ENCODE results near the gene EIF2S1. TPM values are rescaled to one million over a fixed set of nuclear protein-coding genes. Genes with fewer than 3 reads are reported as not detected.

The EIF2S1 gene
- total RNA-seq, 2 donors from 2014 or later, result 114 to 136 TPM

- no peak overlapping the region for H3K4me3 Mint-ChIP-seq
- TF ChIP-seq, protein P1, sequence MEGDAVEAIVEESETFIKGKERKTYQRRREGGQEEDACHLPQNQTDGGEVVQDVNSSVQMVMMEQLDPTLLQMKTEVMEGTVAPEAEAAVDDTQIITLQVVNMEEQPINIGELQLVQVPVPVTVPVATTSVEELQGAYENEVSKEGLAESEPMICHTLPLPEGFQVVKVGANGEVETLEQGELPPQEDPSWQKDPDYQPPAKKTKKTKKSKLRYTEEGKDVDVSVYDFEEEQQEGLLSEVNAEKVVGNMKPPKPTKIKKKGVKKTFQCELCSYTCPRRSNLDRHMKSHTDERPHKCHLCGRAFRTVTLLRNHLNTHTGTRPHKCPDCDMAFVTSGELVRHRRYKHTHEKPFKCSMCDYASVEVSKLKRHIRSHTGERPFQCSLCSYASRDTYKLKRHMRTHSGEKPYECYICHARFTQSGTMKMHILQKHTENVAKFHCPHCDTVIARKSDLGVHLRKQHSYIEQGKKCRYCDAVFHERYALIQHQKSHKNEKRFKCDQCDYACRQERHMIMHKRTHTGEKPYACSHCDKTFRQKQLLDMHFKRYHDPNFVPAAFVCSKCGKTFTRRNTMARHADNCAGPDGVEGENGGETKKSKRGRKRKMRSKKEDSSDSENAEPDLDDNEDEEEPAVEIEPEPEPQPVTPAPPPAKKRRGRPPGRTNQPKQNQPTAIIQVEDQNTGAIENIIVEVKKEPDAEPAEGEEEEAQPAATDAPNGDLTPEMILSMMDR (conservative IDR thresholded peaks at IDR 0.05), result no peak
- H3K27me3 ChIP-seq (ENCODE audit: control insufficient read depth, insufficient read depth, low read length, poor library complexity, severe bottlenecking), result no peaks in the 10 kb centered on the region
- H3K27ac Mint-ChIP-seq, result no peak overlapping the region
- H3K27me3 Mint-ChIP-seq (ENCODE audit: insufficient read depth), result no peaks in the 10 kb centered on the region
- H3K27ac ChIP-seq (ENCODE audit: low read depth, low read length), result no peak overlapping the region
- no peak overlapping the region for H3K4me3 ChIP-seq (ENCODE audit: low read length)
- H3K36me3 ChIP-seq (ENCODE audit: control insufficient read depth, insufficient read depth, low read length), result peaks cover 47% of the 10 kb centered on the region
- no peak overlapping the region for H3K9ac ChIP-seq (ENCODE audit: extremely low read depth, low read length, poor library complexity, severe bottlenecking)
- H3K4me1 ChIP-seq (ENCODE audit: control insufficient read depth, insufficient read depth, low read length), result no peaks in the 10 kb centered on the region
- no peaks in the 10 kb centered on the region for H3K9me3 Mint-ChIP-seq
- peaks cover 29% of the 10 kb centered on the region for H3K36me3 Mint-ChIP-seq (ENCODE audit: low read depth)
- 92% methylated on average over 2 of the region's 2 CpGs; no CpG with 5 or more reads in 1 of the 2 experiments for WGBS, 2 experiments (ENCODE audit: insufficient coverage in 1 of 2, insufficient read length in 1 of 2)
- H3K4me1 Mint-ChIP-seq, result no peaks in the 10 kb centered on the region
- no peaks in the 10 kb centered on the region for H3K9me3 ChIP-seq (ENCODE audit: control insufficient read depth, low read length)
- no peak for DNase-seq
Measured at GRCh38 chr14:67387195-67387594, 27.1 kb downstream of the EIF2S1 start.

DNA sequence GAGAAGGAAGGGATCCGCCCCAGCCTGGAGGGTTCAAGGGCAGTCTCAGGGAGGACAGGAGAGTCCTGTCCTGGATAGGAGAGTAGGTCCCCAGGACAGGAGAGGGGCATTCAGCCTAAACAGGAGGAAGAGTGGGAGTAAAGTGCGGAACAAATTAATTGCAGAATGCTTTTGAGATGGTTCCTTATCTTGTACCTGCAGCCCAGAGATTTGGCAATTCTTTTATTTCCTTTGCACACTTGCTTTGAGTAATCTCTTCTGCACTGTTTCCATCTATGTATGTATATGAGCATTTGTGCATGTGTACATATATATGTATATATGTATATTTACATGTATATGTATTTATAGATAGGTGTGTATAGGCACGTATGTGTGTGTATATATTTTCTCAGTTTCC lies 29.1 kb downstream of the EIF2S1 start:
- peaks cover 14% of the 10 kb centered on the region for H3K36me3 Mint-ChIP-seq (ENCODE audit: low read depth)
- H3K4me3 ChIP-seq (ENCODE audit: low read length), result no peak overlapping the region
- TF ChIP-seq, protein P1 (conservative IDR thresholded peaks at IDR 0.05), result no peak
- no peaks in the 10 kb centered on the region for H3K4me1 Mint-ChIP-seq
- H3K27ac Mint-ChIP-seq, result no peak overlapping the region
- no peaks in the 10 kb centered on the region for H3K27me3 Mint-ChIP-seq (ENCODE audit: insufficient read depth)
- H3K27me3 ChIP-seq (ENCODE audit: control insufficient read depth, insufficient read depth, low read length, poor library complexity, severe bottlenecking), result no peaks in the 10 kb centered on the region
- H3K4me3 Mint-ChIP-seq, result no peak overlapping the region
- DNase-seq, result no peak
- H3K36me3 ChIP-seq (ENCODE audit: control insufficient read depth, insufficient read depth, low read length), result peaks cover 26% of the 10 kb centered on the region
- no peaks in the 10 kb centered on the region for H3K9me3 ChIP-seq (ENCODE audit: control insufficient read depth, low read length)
- H3K9ac ChIP-seq (ENCODE audit: extremely low read depth, low read length, poor library complexity, severe bottlenecking), result no peak overlapping the region
- no peaks in the 10 kb centered on the region for H3K4me1 ChIP-seq (ENCODE audit: control insufficient read depth, insufficient read depth, low read length)
- no peaks in the 10 kb centered on the region for H3K9me3 Mint-ChIP-seq
- WGBS, 2 experiments (ENCODE audit: insufficient coverage in 1 of 2, insufficient read length in 1 of 2), result 93% methylated on average over 3 of the region's 3 CpGs; no CpG with 5 or more reads in 1 of the 2 experiments
- H3K27ac ChIP-seq (ENCODE audit: low read depth, low read length), result no peak overlapping the region

DNA sequence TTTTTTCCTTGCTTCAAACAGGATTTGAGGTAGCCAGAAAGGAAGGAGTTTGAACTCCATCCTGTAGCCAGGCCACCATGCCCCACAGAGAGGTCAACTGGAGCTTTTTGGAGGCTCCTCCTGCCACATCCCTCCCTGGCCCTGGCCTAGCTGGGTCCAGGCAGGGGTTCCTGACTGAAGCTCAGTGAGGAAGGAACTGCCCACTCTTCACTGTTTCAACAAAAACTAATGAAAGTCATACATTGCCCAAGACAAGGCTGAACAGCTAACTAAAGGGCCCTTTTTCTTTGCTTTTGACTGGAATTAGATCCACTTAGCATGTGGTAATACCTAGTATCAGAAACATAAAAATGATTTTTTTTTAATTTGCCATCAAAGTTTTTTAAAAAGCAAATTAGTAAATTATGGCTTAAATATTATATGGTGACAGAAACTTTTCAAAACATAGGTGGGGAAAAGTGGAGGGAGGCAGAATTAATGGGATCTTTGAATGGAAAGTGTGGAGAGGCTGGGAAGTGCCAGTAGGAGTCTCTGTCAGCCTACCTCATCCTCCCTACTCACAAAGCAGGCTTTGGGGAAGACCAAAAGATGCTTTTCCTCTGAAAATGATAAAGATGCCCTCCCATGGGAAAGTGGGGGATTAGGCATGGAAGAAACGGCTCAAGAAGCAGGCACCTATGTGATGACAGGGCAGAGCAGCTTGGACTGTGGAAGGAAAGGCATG lies 29.8 kb downstream of the EIF2S1 start:
- 76 to 100% methylated on average over 1 of the region's 1 CpG for WGBS, 2 experiments (ENCODE audit: insufficient coverage in 1 of 2, insufficient read length in 1 of 2)
- H3K27ac ChIP-seq (ENCODE audit: low read depth, low read length), result no peak overlapping the region
- no peak overlapping the region for H3K9ac ChIP-seq (ENCODE audit: extremely low read depth, low read length, poor library complexity, severe bottlenecking)
- no peaks in the 10 kb centered on the region for H3K9me3 ChIP-seq (ENCODE audit: control insufficient read depth, low read length)
- no peak overlapping the region for H3K4me3 ChIP-seq (ENCODE audit: low read length)
- Mint-ChIP-seq H3K27me3 (ENCODE audit: insufficient read depth) (no peaks in the 10 kb centered on the region), H3K9me3 (no peaks in the 10 kb centered on the region), H3K4me1 (no peaks in the 10 kb centered on the region), H3K27ac (no peak overlapping the region), H3K36me3 (ENCODE audit: low read depth) (peaks cover 7% of the 10 kb centered on the region), H3K4me3 (no peak overlapping the region)
- TF ChIP-seq, protein P1 (conservative IDR thresholded peaks at IDR 0.05), result peak; percentile 43
- no peaks in the 10 kb centered on the region for H3K27me3 ChIP-seq (ENCODE audit: control insufficient read depth, insufficient read depth, low read length, poor library complexity, severe bottlenecking)
- peaks cover 19% of the 10 kb centered on the region for H3K36me3 ChIP-seq (ENCODE audit: control insufficient read depth, insufficient read depth, low read length)
- DNase-seq, result no peak
- no peaks in the 10 kb centered on the region for H3K4me1 ChIP-seq (ENCODE audit: control insufficient read depth, insufficient read depth, low read length)
